OCI-LY7 (cell line): ENCODE measurements around the gene SLC35F1.

Experiments used
- EZH2phosphoT487 ChIP-seq: fragments of 200-600 bp; sonication (generic); IDR thresholded peaks from 2 replicates; pipeline ENCODE4 v1.6.1; 2018; ENCODE audit warnings: low read depth, borderline replicate concordance, mild to moderate bottlenecking, mixed run types, antibody characterized with exemption, low read length, moderate library complexity, mixed read lengths
- TF ChIP-seq, protein P1 (sequence below): fragments of 200-600 bp; sonication (generic); conservative IDR thresholded peaks from 2 replicates; pipeline ENCODE4 v1.5.1; 2014; ENCODE audit warnings: mild to moderate bottlenecking, antibody characterized with exemption, low read length, moderate library complexity, mixed read lengths

DNA sequence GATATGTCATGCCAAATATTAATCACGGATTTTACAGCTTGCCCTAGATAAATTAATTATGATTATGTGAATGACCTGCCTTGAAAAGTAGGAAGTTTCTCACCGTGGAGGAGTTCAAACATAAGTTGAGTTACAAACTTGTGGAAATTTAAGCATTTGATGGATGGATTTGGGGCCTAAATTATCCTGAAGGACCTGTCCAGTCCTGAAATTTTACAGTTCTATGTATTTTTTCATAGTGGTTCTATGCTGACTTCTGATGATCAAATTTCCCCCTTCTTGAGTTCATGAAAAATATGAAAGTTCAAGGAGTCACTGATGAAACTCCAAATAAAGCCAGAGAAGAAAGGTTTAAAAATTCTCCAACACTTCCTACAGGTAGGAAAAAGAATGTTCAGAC lies 178.6 kb downstream of the SLC35F1 start:
- TF ChIP-seq, protein P1, sequence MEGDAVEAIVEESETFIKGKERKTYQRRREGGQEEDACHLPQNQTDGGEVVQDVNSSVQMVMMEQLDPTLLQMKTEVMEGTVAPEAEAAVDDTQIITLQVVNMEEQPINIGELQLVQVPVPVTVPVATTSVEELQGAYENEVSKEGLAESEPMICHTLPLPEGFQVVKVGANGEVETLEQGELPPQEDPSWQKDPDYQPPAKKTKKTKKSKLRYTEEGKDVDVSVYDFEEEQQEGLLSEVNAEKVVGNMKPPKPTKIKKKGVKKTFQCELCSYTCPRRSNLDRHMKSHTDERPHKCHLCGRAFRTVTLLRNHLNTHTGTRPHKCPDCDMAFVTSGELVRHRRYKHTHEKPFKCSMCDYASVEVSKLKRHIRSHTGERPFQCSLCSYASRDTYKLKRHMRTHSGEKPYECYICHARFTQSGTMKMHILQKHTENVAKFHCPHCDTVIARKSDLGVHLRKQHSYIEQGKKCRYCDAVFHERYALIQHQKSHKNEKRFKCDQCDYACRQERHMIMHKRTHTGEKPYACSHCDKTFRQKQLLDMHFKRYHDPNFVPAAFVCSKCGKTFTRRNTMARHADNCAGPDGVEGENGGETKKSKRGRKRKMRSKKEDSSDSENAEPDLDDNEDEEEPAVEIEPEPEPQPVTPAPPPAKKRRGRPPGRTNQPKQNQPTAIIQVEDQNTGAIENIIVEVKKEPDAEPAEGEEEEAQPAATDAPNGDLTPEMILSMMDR: no peak
- TF ChIP-seq EZH2phosphoT487: no peak
